Activated CD8-positive, alpha-beta memory T cell treated with anti-CD3 and anti-CD28 coated beads, Interleukin-2, amount 10 ng/mL, durations not matched to agents 7 days and 5 days (primary cell): ENCODE results near the gene OAS3. TPM values are rescaled to one million over a fixed set of nuclear protein-coding genes. Genes with fewer than 3 reads are reported as not detected.
A peak's percentile ranks its signal among the peaks of the same experiment; 100 is the strongest.
"Not testable (repeated sequence)": the region's sequence is repeated elsewhere in the genome, so short reads cannot be mapped to it uniquely, and the experiment has no call there.

Experiments used
- ATAC-seq: fragments of 150-1000 bp; cut with Tn5 transposase; one replicate; pipeline ENCODE4 v1.10.0; 2021; ENCODE audit warnings: moderate library complexity
- CTCF ChIA-PET: fragments of 350-600 bp; sonication (Branson Sonifier 250); formaldehyde crosslinking; loops from one replicate; lab custom pipeline; 2021; ENCODE audit warnings: antibody characterized with exemption; lab: Charles Lee
- DNase-seq: peaks from one replicate; pipeline ENCODE4 v3.0.0-alpha.2; 2020
- H3K27ac Mint-ChIP-seq: one replicate; pipeline ENCODE4 v1.8.0; 2021; ENCODE audit warnings: mild to moderate bottlenecking, mixed read lengths
- H3K27me3 Mint-ChIP-seq: one replicate; pipeline ENCODE4 v1.8.0; 2021; ENCODE audit warnings: mixed read lengths
- H3K36me3 Mint-ChIP-seq: one replicate; pipeline ENCODE4 v1.8.0; 2021; ENCODE audit warnings: mild to moderate bottlenecking, mixed read lengths
- H3K4me1 Mint-ChIP-seq: one replicate; pipeline ENCODE4 v1.8.0; 2021; ENCODE audit warnings: mixed read lengths
- H3K4me3 Mint-ChIP-seq: one replicate; pipeline ENCODE4 v1.8.0; 2021; ENCODE audit warnings: mild to moderate bottlenecking, moderate library complexity, mixed read lengths
- H3K9me3 Mint-ChIP-seq: one replicate; pipeline ENCODE4 v1.8.0; 2022; ENCODE audit warnings: low read depth, mixed read lengths
- total RNA-seq, 2 experiments: library from RNA; stranded (reverse); gene quantifications; one replicate each; pipeline ENCODE4 v1.2.3, GENCODE V29; 2021

Gene OAS3
- total RNA-seq, 2 experiments from 2014 or later = 290 to 394 TPM

- H3K36me3 Mint-ChIP-seq = peaks cover 85% of the 10 kb centered on the region
- CTCF ChIA-PET = no interaction called here
Measured at GRCh38 chr12:112947314-112947713, 9.0 kb downstream of the OAS3 start.

GRCh38 chr12:112947761-112948160 lies 9.5 kb downstream of the OAS3 start:
- Mint-ChIP-seq H3K9me3 (no peaks in the 10 kb centered on the region), H3K36me3 (peaks cover 89% of the 10 kb centered on the region), H3K4me1 (peaks cover 38% of the 10 kb centered on the region), H3K4me3 (no peak overlapping the region), H3K27ac (no peak overlapping the region), H3K27me3 (no peaks in the 10 kb centered on the region)
- ATAC-seq (no peak), DNase-seq (no peak)
- CTCF ChIA-PET = interaction anchor here (4.6 kb wide), 1 partner anchor 45 kb away, joined by 21 read pairs; no protein-coding TSS in a partner anchor

More at GRCh38 chr12:112947314-112947713, 9.0 kb downstream of the OAS3 start:
- ATAC-seq (no peak), DNase-seq (no peak)
- no peaks in the 10 kb centered on the region for H3K27me3 Mint-ChIP-seq
- H3K27ac Mint-ChIP-seq = no peak overlapping the region
- H3K4me1 Mint-ChIP-seq = peaks cover 38% of the 10 kb centered on the region
- H3K9me3 Mint-ChIP-seq = no peaks in the 10 kb centered on the region
- H3K4me3 Mint-ChIP-seq = no peak overlapping the region

GRCh38 chr12:112948806-112949205 lies 10.5 kb downstream of the OAS3 start:
- CTCF ChIA-PET = interaction anchor here (1.5 to 4.6 kb wide), 2 partner anchors 44 to 48 kb away, joined by 5 to 21 read pairs; no protein-coding TSS in a partner anchor
- Mint-ChIP-seq H3K27ac (no peak overlapping the region), H3K27me3 (no peaks in the 10 kb centered on the region), H3K4me3 (no peak overlapping the region), H3K4me1 (peaks cover 37% of the 10 kb centered on the region), H3K36me3 (peaks cover 86% of the 10 kb centered on the region), H3K9me3 (no peaks in the 10 kb centered on the region)
- no peak for ATAC-seq
- DNase-seq = no peak

- H3K27ac Mint-ChIP-seq = no peak overlapping the region
Measured at GRCh38 chr12:112950701-112951100, 12.4 kb downstream of the OAS3 start.

GRCh38 chr12:112957125-112957524 lies 18.9 kb downstream of the OAS3 start:
- ATAC-seq, H3K9me3 Mint-ChIP-seq, H3K4me3 Mint-ChIP-seq, H3K27ac Mint-ChIP-seq, DNase-seq, H3K27me3 Mint-ChIP-seq: not testable (repeated sequence)
- Mint-ChIP-seq H3K4me1 (peaks cover 56% of the 10 kb centered on the region), H3K36me3 (peaks cover 94% of the 10 kb centered on the region)
- CTCF ChIA-PET = interaction anchor here (0.9 kb wide), 1 partner anchor 18 kb away, joined by 3 read pairs; no protein-coding TSS in a partner anchor

More at GRCh38 chr12:112950701-112951100, 12.4 kb downstream of the OAS3 start:
- ATAC-seq (no peak), DNase-seq (peak; percentile 34)
- Mint-ChIP-seq H3K9me3 (no peaks in the 10 kb centered on the region), H3K4me3 (no peak overlapping the region), H3K4me1 (peaks cover 35% of the 10 kb centered on the region), H3K27me3 (no peaks in the 10 kb centered on the region), H3K36me3 (peaks cover 88% of the 10 kb centered on the region)
- CTCF ChIA-PET = interaction anchor here (1.5 to 4.6 kb wide), 6 partner anchors 10 to 50 kb away, joined by 3 to 21 read pairs (median 4); partner anchors contain the start of gene OAS1

GRCh38 chr12:112961074-112961473 lies 22.8 kb downstream of the OAS3 start:
- DNase-seq (no peak), ATAC-seq (peak; percentile 72)
- Mint-ChIP-seq H3K36me3 (peaks cover 95% of the 10 kb centered on the region), H3K27me3 (no peaks in the 10 kb centered on the region), H3K4me1 (peaks cover 34% of the 10 kb centered on the region), H3K9me3 (no peaks in the 10 kb centered on the region), H3K27ac (peak overlapping the region; percentile 25), H3K4me3 (no peak overlapping the region)
- CTCF ChIA-PET = interaction anchor here (0.8 to 5.4 kb wide), 5 partner anchors 9 to 61 kb away, joined by 3 to 21 read pairs (median 4); partner anchors contain the start of gene OAS2

GRCh38 chr12:112961536-112961935 lies 23.3 kb downstream of the OAS3 start:
- CTCF ChIA-PET = interaction anchor here (1.2 to 5.4 kb wide), 5 partner anchors 10 to 62 kb away, joined by 3 to 21 read pairs (median 4); no protein-coding TSS in a partner anchor
- no peak for ATAC-seq
- peaks cover 30% of the 10 kb centered on the region for H3K4me1 Mint-ChIP-seq
- no peaks in the 10 kb centered on the region for H3K27me3 Mint-ChIP-seq
- no peaks in the 10 kb centered on the region for H3K9me3 Mint-ChIP-seq
- no peak overlapping the region for H3K4me3 Mint-ChIP-seq
- peaks cover 95% of the 10 kb centered on the region for H3K36me3 Mint-ChIP-seq
- peak overlapping the region; percentile 25 for H3K27ac Mint-ChIP-seq
- DNase-seq = no peak

- no peak overlapping the region for H3K27ac Mint-ChIP-seq
- no peaks in the 10 kb centered on the region for H3K27me3 Mint-ChIP-seq
- DNase-seq = no peak
- CTCF ChIA-PET = interaction anchor here (1.2 to 5.4 kb wide), 3 partner anchors 30 to 62 kb away, joined by 4 to 21 read pairs (median 5); no protein-coding TSS in a partner anchor
- ATAC-seq = no peak
- peaks cover 95% of the 10 kb centered on the region for H3K36me3 Mint-ChIP-seq
- H3K4me1 Mint-ChIP-seq = peaks cover 25% of the 10 kb centered on the region
- no peak overlapping the region for H3K4me3 Mint-ChIP-seq
- no peaks in the 10 kb centered on the region for H3K9me3 Mint-ChIP-seq
Measured at GRCh38 chr12:112962561-112962960, 24.3 kb downstream of the OAS3 start.

- no peaks in the 10 kb centered on the region for H3K27me3 Mint-ChIP-seq
- ATAC-seq = no peak
- no peak overlapping the region for H3K27ac Mint-ChIP-seq
- CTCF ChIA-PET = interaction anchor here (1.1 to 1.5 kb wide), 4 partner anchors 12 to 63 kb away, joined by 4 to 5 read pairs (median 4); no protein-coding TSS in a partner anchor
- H3K4me3 Mint-ChIP-seq = no peak overlapping the region
- H3K36me3 Mint-ChIP-seq = peaks cover 95% of the 10 kb centered on the region
- DNase-seq = no peak
- H3K4me1 Mint-ChIP-seq = peaks cover 26% of the 10 kb centered on the region
- H3K9me3 Mint-ChIP-seq = no peaks in the 10 kb centered on the region
Measured at GRCh38 chr12:112963227-112963861, 25.1 kb downstream of the OAS3 start.

- peaks cover 24% of the 10 kb centered on the region for H3K4me1 Mint-ChIP-seq
- no peak overlapping the region for H3K27ac Mint-ChIP-seq
- no peaks in the 10 kb centered on the region for H3K27me3 Mint-ChIP-seq
- H3K4me3 Mint-ChIP-seq = no peak overlapping the region
- H3K9me3 Mint-ChIP-seq = no peaks in the 10 kb centered on the region
- CTCF ChIA-PET = interaction anchor here (1.1 to 1.5 kb wide), 3 partner anchors 11 to 29 kb away, joined by 4 to 5 read pairs (median 4); no protein-coding TSS in a partner anchor
- ATAC-seq = no peak
- no peak for DNase-seq
- H3K36me3 Mint-ChIP-seq = peaks cover 95% of the 10 kb centered on the region
Measured at GRCh38 chr12:112964067-112964670, 25.9 kb downstream of the OAS3 start.

GRCh38 chr12:112964915-112965314 lies 26.6 kb downstream of the OAS3 start:
- H3K36me3 Mint-ChIP-seq = peaks cover 95% of the 10 kb centered on the region
- H3K27me3 Mint-ChIP-seq = no peaks in the 10 kb centered on the region
- CTCF ChIA-PET = interaction anchor here (1.1 to 1.5 kb wide), 2 partner anchors 14 to 28 kb away, joined by 4 to 5 read pairs; no protein-coding TSS in a partner anchor
- no peaks in the 10 kb centered on the region for H3K9me3 Mint-ChIP-seq
- H3K27ac Mint-ChIP-seq = no peak overlapping the region
- ATAC-seq (no peak), DNase-seq (no peak)
- H3K4me3 Mint-ChIP-seq = no peak overlapping the region
- H3K4me1 Mint-ChIP-seq = peaks cover 17% of the 10 kb centered on the region

- DNase-seq (no peak), ATAC-seq (no peak)
- CTCF ChIA-PET = interaction anchor here (1.0 kb wide), 1 partner anchor 16 kb away, joined by 4 read pairs; no protein-coding TSS in a partner anchor
- no peaks in the 10 kb centered on the region for H3K9me3 Mint-ChIP-seq
- no peak overlapping the region for H3K27ac Mint-ChIP-seq
- no peaks in the 10 kb centered on the region for H3K27me3 Mint-ChIP-seq
- H3K4me1 Mint-ChIP-seq = peaks cover 15% of the 10 kb centered on the region
- H3K36me3 Mint-ChIP-seq = peaks cover 95% of the 10 kb centered on the region
- no peak overlapping the region for H3K4me3 Mint-ChIP-seq
Measured at GRCh38 chr12:112965643-112966042, 27.4 kb downstream of the OAS3 start.

GRCh38 chr12:112967306-112967705 lies 29.0 kb downstream of the OAS3 start:
- H3K9me3 Mint-ChIP-seq = no peaks in the 10 kb centered on the region
- H3K27ac Mint-ChIP-seq = no peak overlapping the region
- ATAC-seq (no peak), DNase-seq (no peak)
- H3K4me3 Mint-ChIP-seq = no peak overlapping the region
- peaks cover 7% of the 10 kb centered on the region for H3K4me1 Mint-ChIP-seq
- CTCF ChIA-PET = no interaction called here
- peaks cover 95% of the 10 kb centered on the region for H3K36me3 Mint-ChIP-seq
- no peaks in the 10 kb centered on the region for H3K27me3 Mint-ChIP-seq
